Stimulated activated naive CD8-positive, alpha-beta T cell treated with anti-CD3 and anti-CD28 coated beads, Interleukin-15, amount 100 ng/mL, for 72 hours (primary cell): ENCODE results near the gene SEC24D.
A peak's percentile ranks its signal among the peaks of the same experiment; 100 is the strongest.

Experiments
- ATAC-seq: fragments of 150-1000 bp; cut with Tn5 transposase; 2 replicates; pipeline ENCODE4 v1.10.0; 2021; ENCODE audit warnings: mild to moderate bottlenecking, moderate library complexity
- DNase-seq, 2 donors: peaks; one replicate each; pipeline ENCODE4 v3.0.0; 2021 to 2022
- H3K27ac Mint-ChIP-seq, 2 donors: one replicate each; pipeline ENCODE4 v1.8.0; 2022; ENCODE audit warnings: mild to moderate bottlenecking in 2 of 2, mixed read lengths in 2 of 2, moderate library complexity in 2 of 2
- H3K27me3 Mint-ChIP-seq: one replicate; pipeline ENCODE4 v1.8.0; 2022; ENCODE audit warnings: mixed read lengths
- H3K4me1 Mint-ChIP-seq: one replicate; pipeline ENCODE4 v1.8.0; 2022; ENCODE audit warnings: mild to moderate bottlenecking, mixed read lengths
- H3K4me3 Mint-ChIP-seq, 2 donors: one replicate each; pipeline ENCODE4 v1.8.0; 2022; ENCODE audit warnings: mild to moderate bottlenecking in 2 of 2, mixed read lengths in 2 of 2, moderate library complexity in 1 of 2
- H3K9me3 Mint-ChIP-seq, 2 donors: one replicate each; pipeline ENCODE4 v1.8.0; 2022; ENCODE audit warnings: mixed read lengths in 2 of 2

SEC24D gene

DNA sequence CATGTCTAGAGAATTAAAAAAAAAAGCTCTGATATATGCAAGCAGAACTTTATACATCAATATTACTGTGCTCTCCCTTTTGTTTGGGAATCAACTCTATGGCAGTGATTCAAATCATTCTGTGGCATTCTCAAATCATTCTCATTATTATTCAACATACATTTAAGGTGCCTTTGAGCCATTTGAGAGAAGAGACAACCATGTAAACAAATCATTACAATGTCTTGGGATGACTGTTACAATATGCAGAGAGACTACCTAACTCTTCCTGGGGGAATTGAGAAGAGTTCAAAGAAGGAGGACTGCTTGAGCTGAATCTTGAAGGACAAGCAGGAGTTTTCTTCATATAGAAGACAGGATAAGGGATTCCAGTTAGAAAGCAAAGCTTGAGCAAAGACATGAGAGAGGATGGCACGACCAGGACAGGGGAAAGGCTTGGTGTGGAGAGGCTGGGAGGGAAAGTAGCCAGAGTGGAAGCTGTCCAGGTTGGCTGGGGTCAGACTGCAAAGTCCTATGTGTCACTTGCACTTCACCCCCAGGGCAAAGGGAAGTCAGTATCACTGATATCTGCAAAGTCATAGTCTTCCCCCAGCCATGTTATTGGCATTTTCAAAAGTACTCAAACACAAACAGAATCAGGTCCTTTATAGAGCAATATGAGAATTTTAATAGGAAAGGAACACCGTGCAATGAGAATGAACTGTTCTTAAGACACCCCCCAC lies 9.0 kb downstream of the SEC24D start:
- Mint-ChIP-seq H3K4me3 (no peak overlapping the region), H3K27me3 (no peaks in the 10 kb centered on the region), H3K9me3 (no peaks in the 10 kb centered on the region), H3K27ac (peak overlapping the region in 1 of 2 donors; percentile 6), H3K4me1 (peaks cover 22% of the 10 kb centered on the region)
- ATAC-seq (no peak), DNase-seq (no peak)

DNA sequence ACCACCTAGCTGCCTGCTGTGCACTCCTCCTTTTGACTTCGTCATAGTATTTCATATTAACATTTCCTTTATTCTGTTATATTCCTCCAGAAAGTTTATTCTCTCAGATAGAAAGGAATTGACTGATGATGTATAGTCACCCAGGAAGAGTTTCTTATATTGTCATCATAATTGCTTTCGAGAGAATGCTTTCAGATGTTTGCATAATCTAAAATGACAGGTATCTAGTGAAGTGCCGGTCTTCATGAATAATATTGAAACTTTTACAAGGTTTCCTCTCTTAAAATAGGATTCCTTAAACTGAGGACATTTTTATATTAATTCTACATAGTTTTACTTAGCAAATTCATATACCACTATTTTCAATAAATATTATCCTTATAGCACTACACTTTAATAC lies 10.1 kb downstream of the SEC24D start:
- H3K4me1 Mint-ChIP-seq: peaks cover 22% of the 10 kb centered on the region
- H3K4me3 Mint-ChIP-seq: no peak overlapping the region
- no peaks in the 10 kb centered on the region for H3K9me3 Mint-ChIP-seq
- no peak for ATAC-seq
- no peaks in the 10 kb centered on the region for H3K27me3 Mint-ChIP-seq
- peak overlapping the region in 1 of 2 donors; percentile 66 for H3K27ac Mint-ChIP-seq
- DNase-seq: no peak

GRCh38 chr4:118824141-118824540 lies 11.8 kb downstream of the SEC24D start:
- H3K27ac Mint-ChIP-seq: peak overlapping the region in 1 of 2 donors; percentile 66
- H3K9me3 Mint-ChIP-seq: no peaks in the 10 kb centered on the region
- peaks cover 22% of the 10 kb centered on the region for H3K4me1 Mint-ChIP-seq
- no peaks in the 10 kb centered on the region for H3K27me3 Mint-ChIP-seq
- DNase-seq: no peak
- no peak for ATAC-seq
- H3K4me3 Mint-ChIP-seq: no peak overlapping the region

- H3K4me3 Mint-ChIP-seq: no peak overlapping the region
- no peak for ATAC-seq
- no peak for DNase-seq
Measured at GRCh38 chr4:118823471-118823870, 12.5 kb downstream of the SEC24D start.

GRCh38 chr4:118821590-118822293 lies 14.2 kb downstream of the SEC24D start:
- Mint-ChIP-seq H3K27me3 (no peaks in the 10 kb centered on the region), H3K9me3 (no peaks in the 10 kb centered on the region), H3K4me1 (peaks cover 11% of the 10 kb centered on the region), H3K4me3 (no peak overlapping the region), H3K27ac (no peak overlapping the region)
- ATAC-seq (no peak), DNase-seq (no peak)

More at GRCh38 chr4:118823471-118823870, 12.5 kb downstream of the SEC24D start:
- Mint-ChIP-seq H3K9me3 (no peaks in the 10 kb centered on the region), H3K27me3 (no peaks in the 10 kb centered on the region), H3K27ac (no peak overlapping the region), H3K4me1 (peaks cover 16% of the 10 kb centered on the region)

GRCh38 chr4:118817178-118817930 lies 18.6 kb downstream of the SEC24D start:
- ATAC-seq: no peak
- Mint-ChIP-seq H3K27me3 (no peaks in the 10 kb centered on the region), H3K9me3 (no peaks in the 10 kb centered on the region), H3K4me1 (no peaks in the 10 kb centered on the region), H3K27ac (no peak overlapping the region), H3K4me3 (no peak overlapping the region)
- no peak for DNase-seq

DNA sequence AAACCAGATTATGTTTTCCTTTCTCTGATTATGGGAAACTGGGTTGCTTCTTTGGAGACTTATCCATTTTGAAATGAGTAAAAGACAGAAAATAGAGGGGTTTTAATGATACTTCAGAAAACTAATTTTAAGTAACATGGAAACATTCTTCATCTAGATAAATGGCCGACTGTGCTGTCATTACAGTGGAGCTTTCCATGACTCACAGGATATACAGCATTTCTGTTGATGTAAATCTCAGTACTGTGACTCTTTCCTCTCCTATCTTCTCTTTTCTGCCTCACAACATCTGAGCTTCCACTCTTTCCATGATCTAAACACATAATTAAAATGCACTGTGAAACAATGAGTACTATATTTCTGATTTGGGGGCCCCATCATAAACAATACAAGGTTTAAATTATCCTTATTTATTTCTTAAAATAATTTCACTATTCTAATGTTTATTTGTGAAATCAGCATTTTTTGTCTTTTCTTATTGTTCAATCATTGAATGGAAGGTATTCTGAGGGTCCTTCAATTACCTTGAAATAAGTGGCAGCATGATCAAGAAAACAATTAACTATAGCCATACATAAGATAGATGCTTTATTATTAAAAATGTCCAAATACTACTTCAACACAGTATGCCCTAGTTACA lies 19.3 kb downstream of the SEC24D start:
- Mint-ChIP-seq H3K4me1 (no peaks in the 10 kb centered on the region), H3K27ac (no peak overlapping the region), H3K4me3 (no peak overlapping the region), H3K27me3 (no peaks in the 10 kb centered on the region), H3K9me3 (no peaks in the 10 kb centered on the region)
- DNase-seq (no peak), ATAC-seq (no peak)

- Mint-ChIP-seq H3K27me3 (no peaks in the 10 kb centered on the region), H3K9me3 (no peaks in the 10 kb centered on the region), H3K27ac (no peak overlapping the region), H3K4me3 (no peak overlapping the region), H3K4me1 (no peaks in the 10 kb centered on the region)
- no peak for ATAC-seq
- DNase-seq: no peak
Measured at GRCh38 chr4:118814891-118815290, 21.0 kb downstream of the SEC24D start.

- H3K27ac Mint-ChIP-seq: no peak overlapping the region
- no peaks in the 10 kb centered on the region for H3K4me1 Mint-ChIP-seq
- no peaks in the 10 kb centered on the region for H3K27me3 Mint-ChIP-seq
- DNase-seq (no peak), ATAC-seq (no peak)
- no peak overlapping the region for H3K4me3 Mint-ChIP-seq
- no peaks in the 10 kb centered on the region for H3K9me3 Mint-ChIP-seq
Measured at GRCh38 chr4:118814058-118814457, 21.9 kb downstream of the SEC24D start.

DNA sequence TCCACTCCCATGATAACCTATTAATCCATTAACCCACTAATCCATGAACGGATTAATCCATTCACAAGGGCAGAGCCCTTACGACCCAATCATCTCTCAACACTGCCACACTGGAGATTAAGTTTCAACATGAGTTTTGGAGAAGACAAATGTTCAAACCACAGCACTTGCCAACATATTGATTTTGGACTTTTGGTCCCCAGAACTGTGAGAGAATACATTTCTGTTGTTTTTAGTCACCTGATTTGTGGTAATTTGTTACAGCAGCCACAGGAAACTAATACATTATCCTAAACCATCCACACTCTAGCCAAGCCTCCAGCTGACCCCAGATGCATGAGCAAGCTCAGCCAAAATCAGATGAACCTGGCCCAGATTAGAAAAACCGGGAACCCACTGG lies 22.4 kb downstream of the SEC24D start:
- no peaks in the 10 kb centered on the region for H3K4me1 Mint-ChIP-seq
- H3K9me3 Mint-ChIP-seq: no peaks in the 10 kb centered on the region
- no peak overlapping the region for H3K4me3 Mint-ChIP-seq
- no peak for ATAC-seq
- H3K27ac Mint-ChIP-seq: no peak overlapping the region
- H3K27me3 Mint-ChIP-seq: no peaks in the 10 kb centered on the region
- DNase-seq: no peak

- no peak overlapping the region for H3K4me3 Mint-ChIP-seq
- H3K27me3 Mint-ChIP-seq: no peaks in the 10 kb centered on the region
- no peak for DNase-seq
Measured at GRCh38 chr4:118811832-118812231, 24.1 kb downstream of the SEC24D start.

GRCh38 chr4:118810991-118811764 lies 24.7 kb downstream of the SEC24D start:
- H3K27ac Mint-ChIP-seq: peak overlapping the region in 1 of 2 donors; percentile 65
- no peaks in the 10 kb centered on the region for H3K4me1 Mint-ChIP-seq
- ATAC-seq (no peak), DNase-seq (no peak)
- no peaks in the 10 kb centered on the region for H3K27me3 Mint-ChIP-seq
- H3K4me3 Mint-ChIP-seq: no peak overlapping the region
- no peaks in the 10 kb centered on the region for H3K9me3 Mint-ChIP-seq

More at GRCh38 chr4:118811832-118812231, 24.1 kb downstream of the SEC24D start:
- H3K27ac Mint-ChIP-seq: no peak overlapping the region
- ATAC-seq: no peak
- H3K4me1 Mint-ChIP-seq: no peaks in the 10 kb centered on the region
- H3K9me3 Mint-ChIP-seq: no peaks in the 10 kb centered on the region

DNA sequence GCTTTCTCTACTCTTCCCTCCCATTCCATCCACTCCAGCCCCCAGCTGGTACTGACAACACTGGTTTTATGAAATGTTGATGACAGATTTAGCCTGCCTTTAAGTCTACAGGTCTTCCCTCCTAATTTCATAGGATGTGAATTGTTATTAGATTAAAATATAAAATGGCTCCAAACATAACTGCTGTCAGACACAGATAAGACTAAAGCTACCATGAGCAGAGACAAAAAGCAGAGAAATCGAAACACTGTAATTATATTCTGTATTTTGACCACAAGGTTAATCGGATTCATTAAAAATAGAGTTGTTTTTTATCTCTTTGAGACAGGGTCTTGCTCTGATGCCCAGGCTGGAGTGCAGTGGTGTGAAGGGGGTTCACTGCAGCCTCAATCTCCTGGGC lies 28.3 kb downstream of the SEC24D start:
- ATAC-seq (no peak), DNase-seq (no peak)
- Mint-ChIP-seq H3K27me3 (no peaks in the 10 kb centered on the region), H3K4me1 (no peaks in the 10 kb centered on the region), H3K9me3 (no peaks in the 10 kb centered on the region), H3K4me3 (no peak overlapping the region), H3K27ac (no peak overlapping the region)

DNA sequence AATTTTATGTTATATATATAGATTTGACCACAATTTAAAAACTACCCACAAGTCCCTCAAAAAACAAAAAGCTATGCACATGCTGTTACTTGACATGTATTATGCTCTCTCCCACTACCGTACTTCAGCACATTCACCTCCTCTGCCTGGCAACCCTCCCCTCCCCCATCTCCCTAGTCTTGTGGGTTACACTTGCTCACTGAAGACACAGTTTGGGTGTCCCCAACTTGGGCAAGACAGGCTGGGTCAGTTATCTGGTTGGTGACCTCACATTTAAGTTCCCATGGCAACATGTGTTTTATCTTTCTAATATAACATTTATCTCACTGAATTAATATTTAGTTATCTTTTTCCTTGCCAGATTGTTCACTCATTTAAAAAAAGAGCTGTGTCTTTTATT lies 32.7 kb downstream of the SEC24D start:
- Mint-ChIP-seq H3K4me3 (no peak overlapping the region), H3K9me3 (no peaks in the 10 kb centered on the region), H3K27ac (no peak overlapping the region), H3K4me1 (no peaks in the 10 kb centered on the region), H3K27me3 (no peaks in the 10 kb centered on the region)
- DNase-seq (no peak), ATAC-seq (no peak)
